Esophagus muscularis mucosa (tissue), 3 donors: Measurements from ENCODE around the gene MRPL39.

ENCODE experiments used
- CTCF ChIP-seq, 3 experiments: fragments of 200-600 bp in 2 of 3; fragments of 450-650 bp in 1 of 3; sonication (generic) in 2 of 3; IDR thresholded peaks; one replicate each; pipeline ENCODE4 v1.5.1; 2017 to 2019; ENCODE audit warnings: antibody characterized with exemption in 3 of 3, mild to moderate bottlenecking in 2 of 3, moderate library complexity in 1 of 3
- POLR2A ChIP-seq: fragments of 450-650 bp; IDR thresholded peaks from one replicate; pipeline ENCODE4 v1.6.1; 2017; ENCODE audit warnings: antibody characterized with exemption, moderate library complexity, mild to moderate bottlenecking, low read depth

GRCh38 chr21:25537174-25537573 lies 70.1 kb downstream of the MRPL39 start:
- no peak for TF ChIP-seq CTCF (IDR thresholded peaks at IDR 0.05)
- TF ChIP-seq POLR2A = no peak
